Vagina (tissue), 2 donors: ENCODE data around the gene TMEM14C.

Experiments
- POLR2A ChIP-seq, 2 donors: fragments of 450-650 bp; IDR thresholded peaks; one replicate each; pipeline ENCODE4 v1.6.1; 2017; ENCODE audit warnings: antibody characterized with exemption in 2 of 2, mild to moderate bottlenecking in 2 of 2, moderate library complexity in 2 of 2
- POLR2AphosphoS5 ChIP-seq, 2 donors: sonication (generic); formaldehyde crosslinking; IDR thresholded peaks; one replicate each; pipeline ENCODE4 v1.9.0; 2017; ENCODE audit warnings: antibody characterized with exemption in 2 of 2, mild to moderate bottlenecking in 2 of 2, low read depth in 1 of 2; ENCODE audit not compliant: insufficient read depth in 1 of 2
- TF ChIP-seq, protein P1 (sequence below), 3 experiments: fragments of 450-650 bp in 2 of 3; fragments of 200-600 bp in 1 of 3; sonication (generic) in 1 of 3; IDR thresholded peaks; one replicate each; pipeline ENCODE4 v1.5.1; 2017 to 2019; ENCODE audit warnings: antibody characterized with exemption in 3 of 3, mild to moderate bottlenecking in 2 of 3, moderate library complexity in 2 of 3

DNA sequence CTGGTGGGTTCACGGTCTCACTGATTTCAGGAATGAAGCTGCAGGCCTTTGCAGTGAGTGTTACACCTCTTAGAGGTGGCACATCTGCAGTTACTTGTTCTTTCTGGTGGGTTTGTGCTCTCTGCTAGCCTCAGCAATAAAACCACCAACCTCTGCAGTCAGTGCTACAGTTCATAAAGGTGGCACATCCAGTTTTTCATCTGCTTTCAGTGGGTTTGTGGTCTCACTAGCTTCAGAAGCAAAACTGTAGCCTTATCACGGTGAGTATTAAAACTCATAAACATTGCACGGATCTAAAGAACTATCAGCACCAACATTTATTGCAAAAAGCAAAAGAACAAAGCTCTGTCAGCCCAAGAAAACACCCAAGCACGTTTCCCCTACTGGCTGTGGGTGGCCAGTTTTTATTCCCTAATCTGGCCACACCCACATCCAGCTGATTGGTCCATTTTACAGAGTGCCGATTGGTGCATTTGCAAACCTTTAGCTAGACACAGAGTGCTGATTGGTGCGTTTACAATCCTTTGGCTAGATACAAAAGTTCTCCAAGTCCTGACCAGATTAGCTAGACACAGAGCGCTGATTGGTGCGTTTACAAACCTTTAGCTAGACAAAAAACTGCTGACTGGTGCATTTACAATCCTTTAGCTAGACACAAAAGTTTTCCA is 3.4 kb upstream of the TMEM14C start:
- TF ChIP-seq, protein P1, sequence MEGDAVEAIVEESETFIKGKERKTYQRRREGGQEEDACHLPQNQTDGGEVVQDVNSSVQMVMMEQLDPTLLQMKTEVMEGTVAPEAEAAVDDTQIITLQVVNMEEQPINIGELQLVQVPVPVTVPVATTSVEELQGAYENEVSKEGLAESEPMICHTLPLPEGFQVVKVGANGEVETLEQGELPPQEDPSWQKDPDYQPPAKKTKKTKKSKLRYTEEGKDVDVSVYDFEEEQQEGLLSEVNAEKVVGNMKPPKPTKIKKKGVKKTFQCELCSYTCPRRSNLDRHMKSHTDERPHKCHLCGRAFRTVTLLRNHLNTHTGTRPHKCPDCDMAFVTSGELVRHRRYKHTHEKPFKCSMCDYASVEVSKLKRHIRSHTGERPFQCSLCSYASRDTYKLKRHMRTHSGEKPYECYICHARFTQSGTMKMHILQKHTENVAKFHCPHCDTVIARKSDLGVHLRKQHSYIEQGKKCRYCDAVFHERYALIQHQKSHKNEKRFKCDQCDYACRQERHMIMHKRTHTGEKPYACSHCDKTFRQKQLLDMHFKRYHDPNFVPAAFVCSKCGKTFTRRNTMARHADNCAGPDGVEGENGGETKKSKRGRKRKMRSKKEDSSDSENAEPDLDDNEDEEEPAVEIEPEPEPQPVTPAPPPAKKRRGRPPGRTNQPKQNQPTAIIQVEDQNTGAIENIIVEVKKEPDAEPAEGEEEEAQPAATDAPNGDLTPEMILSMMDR (IDR thresholded peaks at IDR 0.05) = no peak
- TF ChIP-seq POLR2AphosphoS5 (IDR thresholded peaks at IDR 0.05; ENCODE audit: insufficient read depth in 1 of 2, low read depth in 1 of 2) (no peak), POLR2A (IDR thresholded peaks at IDR 0.05) (no peak)
